ENCODE results near the gene SIGLEC8.
"Not testable (repeated sequence)": the region's sequence is repeated elsewhere in the genome, so short reads cannot be mapped to it uniquely, and the experiment has no call there.

Gene SIGLEC8

GRCh38 chr19:51440846-51441409, 17.3 kb downstream of the SIGLEC8 start:
- no peaks in the 10 kb centered on the region for H3K9me3 ChIP-seq (ENCODE audit: control insufficient read depth in 1 of 2, low read length in 2 of 2)
- H3K4me1 ChIP-seq (ENCODE audit: control insufficient read depth in 1 of 2, insufficient read depth in 2 of 2, low read length in 2 of 2): no peaks in the 10 kb centered on the region
- no peak overlapping the region for H3K4me3 ChIP-seq (ENCODE audit: low read depth in 1 of 2, low read length in 2 of 2)
- H3K27ac ChIP-seq (ENCODE audit: low read length): no peak overlapping the region
- no peaks in the 10 kb centered on the region for H3K36me3 ChIP-seq (ENCODE audit: control insufficient read depth in 1 of 2, insufficient read depth in 2 of 2, low read length in 2 of 2)
- H3K27me3 ChIP-seq (ENCODE audit: low read depth, low read length): no peaks in the 10 kb centered on the region

DNA sequence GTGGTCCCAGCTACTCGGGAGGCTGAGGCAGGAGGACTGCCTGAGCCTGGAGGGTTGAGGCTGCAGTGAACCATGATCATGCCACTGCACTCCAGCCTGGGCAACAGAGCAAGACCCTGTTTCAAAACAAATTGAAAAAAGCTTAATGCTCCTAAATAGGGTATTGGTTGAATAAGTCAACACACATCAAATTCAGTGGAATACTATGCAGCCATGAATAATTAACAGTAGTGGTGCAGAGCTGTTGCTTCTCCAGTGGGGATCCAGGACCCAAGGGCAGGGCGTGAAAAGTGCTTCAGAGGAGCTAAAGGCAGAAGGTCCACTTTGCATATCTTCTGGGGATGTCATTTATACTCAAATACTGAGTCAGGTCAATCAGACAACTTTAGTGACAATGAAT, 18.2 kb downstream of the SIGLEC8 start:
- no peaks in the 10 kb centered on the region for H3K4me1 ChIP-seq (ENCODE audit: control insufficient read depth in 1 of 2, insufficient read depth in 2 of 2, low read length in 2 of 2)
- H3K27me3 ChIP-seq (ENCODE audit: low read depth, low read length): no peaks in the 10 kb centered on the region
- no peak overlapping the region for H3K4me3 ChIP-seq (ENCODE audit: low read depth in 1 of 2, low read length in 2 of 2)
- no peak overlapping the region for H3K27ac ChIP-seq (ENCODE audit: low read length)
- no peaks in the 10 kb centered on the region for H3K9me3 ChIP-seq (ENCODE audit: control insufficient read depth in 1 of 2, low read length in 2 of 2)
- H3K36me3 ChIP-seq (ENCODE audit: control insufficient read depth in 1 of 2, insufficient read depth in 2 of 2, low read length in 2 of 2): no peaks in the 10 kb centered on the region

- no peak overlapping the region for H3K27ac ChIP-seq (ENCODE audit: low read length)
Measured at GRCh38 chr19:51439021-51439465, 19.2 kb downstream of the SIGLEC8 start.

GRCh38 chr19:51434456-51434855, 23.8 kb downstream of the SIGLEC8 start:
- Histone ChIP-seq H3K4me3 (ENCODE audit: low read depth in 1 of 2, low read length in 2 of 2) (no peak overlapping the region), H3K4me1 (ENCODE audit: control insufficient read depth in 1 of 2, insufficient read depth in 2 of 2, low read length in 2 of 2) (no peaks in the 10 kb centered on the region), H3K27me3 (ENCODE audit: low read depth, low read length) (no peaks in the 10 kb centered on the region), H3K27ac (ENCODE audit: low read length) (no peak overlapping the region), H3K36me3 (ENCODE audit: control insufficient read depth in 1 of 2, insufficient read depth in 2 of 2, low read length in 2 of 2) (no peaks in the 10 kb centered on the region), H3K9me3 (ENCODE audit: control insufficient read depth in 1 of 2, low read length in 2 of 2) (no peaks in the 10 kb centered on the region)

More at GRCh38 chr19:51439021-51439465, 19.2 kb downstream of the SIGLEC8 start:
- no peaks in the 10 kb centered on the region for H3K36me3 ChIP-seq (ENCODE audit: control insufficient read depth in 1 of 2, insufficient read depth in 2 of 2, low read length in 2 of 2)
- no peaks in the 10 kb centered on the region for H3K27me3 ChIP-seq (ENCODE audit: low read depth, low read length)
- no peak overlapping the region for H3K4me3 ChIP-seq (ENCODE audit: low read depth in 1 of 2, low read length in 2 of 2)
- no peaks in the 10 kb centered on the region for H3K9me3 ChIP-seq (ENCODE audit: control insufficient read depth in 1 of 2, low read length in 2 of 2)
- H3K4me1 ChIP-seq (ENCODE audit: control insufficient read depth in 1 of 2, insufficient read depth in 2 of 2, low read length in 2 of 2): no peaks in the 10 kb centered on the region

- no peaks in the 10 kb centered on the region for H3K27me3 ChIP-seq (ENCODE audit: low read depth, low read length)
- no peak overlapping the region for H3K4me3 ChIP-seq (ENCODE audit: low read depth in 1 of 2, low read length in 2 of 2)
- no peak overlapping the region for H3K27ac ChIP-seq (ENCODE audit: low read length)
- H3K36me3 ChIP-seq (ENCODE audit: control insufficient read depth in 1 of 2, insufficient read depth in 2 of 2, low read length in 2 of 2): no peaks in the 10 kb centered on the region
- no peaks in the 10 kb centered on the region for H3K4me1 ChIP-seq (ENCODE audit: control insufficient read depth in 1 of 2, insufficient read depth in 2 of 2, low read length in 2 of 2)
- no peaks in the 10 kb centered on the region for H3K9me3 ChIP-seq (ENCODE audit: control insufficient read depth in 1 of 2, low read length in 2 of 2)
Measured at GRCh38 chr19:51433043-51433442, 25.2 kb downstream of the SIGLEC8 start.

GRCh38 chr19:51431124-51431523, 27.1 kb downstream of the SIGLEC8 start:
- no peak overlapping the region for H3K4me3 ChIP-seq (ENCODE audit: low read depth in 1 of 2, low read length in 2 of 2)
- no peaks in the 10 kb centered on the region for H3K9me3 ChIP-seq (ENCODE audit: control insufficient read depth in 1 of 2, low read length in 2 of 2)
- H3K4me1 ChIP-seq (ENCODE audit: control insufficient read depth in 1 of 2, insufficient read depth in 2 of 2, low read length in 2 of 2): no peaks in the 10 kb centered on the region
- no peak overlapping the region for H3K27ac ChIP-seq (ENCODE audit: low read length)
- no peaks in the 10 kb centered on the region for H3K36me3 ChIP-seq (ENCODE audit: control insufficient read depth in 1 of 2, insufficient read depth in 2 of 2, low read length in 2 of 2)
- H3K27me3 ChIP-seq (ENCODE audit: low read depth, low read length): no peaks in the 10 kb centered on the region

DNA sequence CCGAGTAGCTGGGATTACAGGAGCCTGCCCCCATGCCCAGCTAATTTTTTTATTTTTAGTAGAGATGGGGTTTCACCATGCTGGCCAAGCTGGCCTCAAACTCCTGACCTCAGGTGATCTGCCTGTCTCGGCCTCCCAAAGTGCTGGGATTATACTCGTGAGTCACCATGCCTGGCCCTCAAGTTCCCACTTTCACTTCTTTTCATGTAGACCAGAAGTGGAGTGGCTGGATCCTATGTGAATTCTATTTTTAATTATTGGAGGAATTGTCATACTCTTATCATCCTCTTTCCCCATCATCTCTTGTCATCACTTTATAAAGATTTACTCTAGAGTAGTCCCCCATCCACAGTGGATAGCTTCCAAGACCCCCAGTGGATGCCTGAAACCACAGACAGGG, 28.0 kb downstream of the SIGLEC8 start:
- Histone ChIP-seq H3K9me3 (ENCODE audit: control insufficient read depth in 1 of 2, low read length in 2 of 2) (no peaks in the 10 kb centered on the region), H3K4me1 (ENCODE audit: control insufficient read depth in 1 of 2, insufficient read depth in 2 of 2, low read length in 2 of 2) (no peaks in the 10 kb centered on the region), H3K27me3 (ENCODE audit: low read depth, low read length) (no peaks in the 10 kb centered on the region), H3K4me3 (ENCODE audit: low read depth in 1 of 2, low read length in 2 of 2) (no peak overlapping the region), H3K27ac (ENCODE audit: low read length) (no peak overlapping the region), H3K36me3 (ENCODE audit: control insufficient read depth in 1 of 2, insufficient read depth in 2 of 2, low read length in 2 of 2) (no peaks in the 10 kb centered on the region)

GRCh38 chr19:51427201-51427600, 31.1 kb downstream of the SIGLEC8 start:
- Histone ChIP-seq H3K4me1 (ENCODE audit: control insufficient read depth in 1 of 2, insufficient read depth in 2 of 2, low read length in 2 of 2) (no peaks in the 10 kb centered on the region), H3K27ac (ENCODE audit: low read length) (no peak overlapping the region), H3K4me3 (ENCODE audit: low read depth in 1 of 2, low read length in 2 of 2) (no peak overlapping the region), H3K27me3 (ENCODE audit: low read depth, low read length) (no peaks in the 10 kb centered on the region), H3K36me3 (ENCODE audit: control insufficient read depth in 1 of 2, insufficient read depth in 2 of 2, low read length in 2 of 2) (no peaks in the 10 kb centered on the region), H3K9me3 (ENCODE audit: control insufficient read depth in 1 of 2, low read length in 2 of 2) (no peaks in the 10 kb centered on the region)

GRCh38 chr19:51422053-51422448, 36.2 kb downstream of the SIGLEC8 start:
- Histone ChIP-seq H3K27ac (ENCODE audit: low read length) (no peak overlapping the region), H3K27me3 (ENCODE audit: low read depth, low read length) (no peaks in the 10 kb centered on the region)

DNA sequence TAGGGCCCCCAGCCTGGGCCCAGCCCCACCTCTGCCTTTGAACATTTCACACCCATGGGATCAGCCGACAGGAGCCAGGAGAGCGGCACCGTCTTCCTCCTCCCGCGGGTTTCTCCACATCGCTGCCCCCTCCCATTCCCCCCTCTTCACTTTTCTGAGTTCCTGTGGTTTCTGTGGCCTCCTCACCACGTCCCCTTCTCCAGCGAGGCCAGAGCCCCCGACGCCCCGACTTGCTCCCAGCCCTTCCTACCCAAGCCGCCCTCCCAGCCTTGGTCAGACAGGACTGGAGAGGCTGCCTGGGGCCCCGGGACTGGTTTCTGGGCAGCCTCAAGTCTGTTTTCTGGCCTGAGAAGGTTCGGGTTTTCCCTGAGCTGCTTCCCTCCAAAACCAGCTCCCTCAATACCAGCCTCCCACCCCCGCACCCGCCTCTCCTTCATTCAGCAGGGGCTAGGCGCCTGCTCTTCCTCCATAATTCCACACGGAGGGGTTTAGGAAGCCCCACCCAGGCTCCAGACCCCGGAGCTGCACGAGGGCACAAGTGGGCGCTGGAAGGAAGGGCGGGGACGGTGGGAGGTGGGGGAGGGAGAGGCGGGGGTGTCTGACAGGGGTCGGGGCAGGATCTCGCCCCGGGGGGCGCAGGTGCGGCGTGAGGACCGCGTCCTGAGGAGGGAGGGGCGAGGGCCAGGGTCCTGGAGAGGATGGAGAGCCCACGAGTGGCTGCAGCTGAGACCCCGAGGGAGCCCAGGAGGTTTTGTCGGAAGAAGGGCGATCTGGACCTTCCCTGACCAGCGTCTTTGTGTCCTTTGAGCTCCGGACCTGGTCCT, 36.8 kb downstream of the SIGLEC8 start:
- H3K9me3 ChIP-seq (ENCODE audit: control insufficient read depth in 1 of 2, low read length in 2 of 2): no peaks in the 10 kb centered on the region
- no peaks in the 10 kb centered on the region for H3K4me1 ChIP-seq (ENCODE audit: control insufficient read depth in 1 of 2, insufficient read depth in 2 of 2, low read length in 2 of 2)
- no peaks in the 10 kb centered on the region for H3K36me3 ChIP-seq (ENCODE audit: control insufficient read depth in 1 of 2, insufficient read depth in 2 of 2, low read length in 2 of 2)
- H3K27me3 ChIP-seq (ENCODE audit: low read depth, low read length): no peaks in the 10 kb centered on the region
- no peak overlapping the region for H3K4me3 ChIP-seq (ENCODE audit: low read depth in 1 of 2, low read length in 2 of 2)
- H3K27ac ChIP-seq (ENCODE audit: low read length): no peak overlapping the region

More at GRCh38 chr19:51422053-51422448, 36.2 kb downstream of the SIGLEC8 start:
- H3K9me3 ChIP-seq (ENCODE audit: control insufficient read depth in 1 of 2, low read length in 2 of 2): no peaks in the 10 kb centered on the region
- no peak overlapping the region for H3K4me3 ChIP-seq (ENCODE audit: low read depth in 1 of 2, low read length in 2 of 2)
- H3K36me3 ChIP-seq (ENCODE audit: control insufficient read depth in 1 of 2, insufficient read depth in 2 of 2, low read length in 2 of 2): no peaks in the 10 kb centered on the region
- H3K4me1 ChIP-seq (ENCODE audit: control insufficient read depth in 1 of 2, insufficient read depth in 2 of 2, low read length in 2 of 2): no peaks in the 10 kb centered on the region

DNA sequence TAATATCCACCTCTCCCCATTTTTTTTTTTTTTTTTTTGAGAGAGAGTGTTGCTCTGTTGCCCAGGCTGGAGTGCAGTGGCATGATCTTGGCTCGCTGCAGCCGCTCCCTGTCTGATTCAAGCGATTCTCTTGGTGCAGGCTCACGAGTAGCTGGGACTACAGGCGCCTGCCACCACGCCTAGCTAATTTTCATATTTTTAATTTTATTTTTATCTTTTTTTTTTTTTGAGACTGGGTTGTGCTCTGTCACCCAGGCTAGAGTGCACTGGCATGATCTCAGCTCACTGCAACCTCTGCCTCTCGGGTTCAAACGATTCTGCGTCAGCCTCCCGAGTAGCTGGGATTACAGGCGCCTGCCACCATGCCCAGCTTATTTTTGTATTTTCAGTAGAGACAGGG, 37.7 kb downstream of the SIGLEC8 start:
- H3K36me3 ChIP-seq (ENCODE audit: control insufficient read depth in 1 of 2, insufficient read depth in 2 of 2, low read length in 2 of 2); H3K4me1 ChIP-seq (ENCODE audit: control insufficient read depth in 1 of 2, insufficient read depth in 2 of 2, low read length in 2 of 2); H3K9me3 ChIP-seq (ENCODE audit: control insufficient read depth in 1 of 2, low read length in 2 of 2); H3K27me3 ChIP-seq (ENCODE audit: low read depth, low read length); H3K27ac ChIP-seq (ENCODE audit: low read length); H3K4me3 ChIP-seq (ENCODE audit: low read depth in 1 of 2, low read length in 2 of 2): not testable (repeated sequence)

Data from muscle layer of duodenum (tissue), 2 donors.